ENCODE results near the gene RPS26. TPM values are rescaled to one million over a fixed set of nuclear protein-coding genes. Genes with fewer than 3 reads are reported as not detected.
A peak's percentile ranks its signal among the peaks of the same experiment; 100 is the strongest.

RPS26 gene
- total and polyA plus RNA-seq, 2 of the 13 experiments (the other 11 are each of a cell fraction or from before 2014, with no cell fraction given) = 150 to 421 TPM

- TF ChIP-seq KDM4B (CRISPR knock-in tag; IDR thresholded peaks at IDR 0.05) (peak; percentile 70), MBNL3 (CRISPR knock-in tag; conservative IDR thresholded peaks at IDR 0.05) (peak; percentile 89; the same call in 1 of the 2 replicates), IKZF5 (CRISPR knock-in tag; IDR thresholded peaks at IDR 0.05) (peak; percentile 93), E2F1 (CRISPR knock-in tag; IDR thresholded peaks at IDR 0.05) (peak; percentile 73), ZNF512B (CRISPR knock-in tag; IDR thresholded peaks at IDR 0.05; ENCODE audit: borderline replicate concordance) (no peak), TOE1 (CRISPR knock-in tag; IDR thresholded peaks at IDR 0.05) (peak; percentile 78), ZNF839 (CRISPR knock-in tag; IDR thresholded peaks at IDR 0.05; ENCODE audit: borderline replicate concordance) (0 out of 2 replicates have a peak, but pooled peaks have one; percentile 51), SOX5 (CRISPR knock-in tag; IDR thresholded peaks at IDR 0.05; ENCODE audit: borderline replicate concordance) (peak; percentile 57; the same call in 1 of the 2 replicates), ATRX (CRISPR knock-in tag; IDR thresholded peaks at IDR 0.05; ENCODE audit: borderline replicate concordance) (no peak), ZC3H13 (CRISPR knock-in tag; IDR thresholded peaks at IDR 0.05) (peak; percentile 72; the same call in 1 of the 2 replicates), ZFP36L1 (CRISPR knock-in tag; IDR thresholded peaks at IDR 0.05) (no peak), WIZ (CRISPR knock-in tag; IDR thresholded peaks at IDR 0.05) (no peak), STAT6 (CRISPR knock-in tag; IDR thresholded peaks at IDR 0.05; ENCODE audit: borderline replicate concordance) (peak; percentile 83; the same call in 1 of the 2 replicates), RFX3 (CRISPR knock-in tag; IDR thresholded peaks at IDR 0.05) (no peak; the same call in 1 of the 2 replicates), ZNF580 (CRISPR knock-in tag; IDR thresholded peaks at IDR 0.05; ENCODE audit: borderline replicate concordance, low read depth) (peak; percentile 56; the same call in 1 of the 2 replicates), SPEN (CRISPR knock-in tag; IDR thresholded peaks at IDR 0.05; ENCODE audit: low read depth) (peak; percentile 94; the same call in 1 of the 2 replicates), TSC22D2 (CRISPR knock-in tag; IDR thresholded peaks at IDR 0.05; ENCODE audit: borderline replicate concordance) (peak; percentile 94), ZNF460 (CRISPR knock-in tag; IDR thresholded peaks at IDR 0.05; ENCODE audit: borderline replicate concordance) (no peak), ATM (IDR thresholded peaks at IDR 0.05; ENCODE audit: borderline replicate concordance) (no peak), HNRNPK (IDR thresholded peaks at IDR 0.05; ENCODE audit: low read depth, low read length, poor library complexity, severe bottlenecking) (peak; percentile 50)
Measured at GRCh38 chr12:56041552-56042429, at the start of gene RPS26 (continued).
